Left lobe of liver (tissue), 2 donors: Measurements from ENCODE around the gene SKIC2. TPM values are rescaled to one million over a fixed set of nuclear protein-coding genes. Genes with fewer than 3 reads are reported as not detected.
"Not testable (repeated sequence)": the region's sequence is repeated elsewhere in the genome, so short reads cannot be mapped to it uniquely, and the experiment has no call there.

Experiments used
- ATAC-seq: fragments of 200-7000 bp; cut with Tn5 transposase; one replicate; pipeline ENCODE4 v1.9.1; 2020; ENCODE audit warnings: mild to moderate bottlenecking, moderate library complexity
- DNase-seq: peaks from one replicate; pipeline ENCODE4 v3.0.0-alpha.2; 2020; ENCODE audit warnings: low spot score
- total RNA-seq: library from RNA; stranded (reverse); gene quantifications from one replicate; pipeline ENCODE4 v1.2.1, GENCODE V29; 2021
- donor health status: DM: no; HTN: no; CAD: no; lungs with moderate emphysema.
- donor health status: DM: no; HTN: yes; CAD: no.

Gene SKIC2
- total RNA-seq, result 50.2 TPM

- DNase-seq, result peak; percentile 99
- ATAC-seq, result peak; percentile 96
Observed at GRCh38 chr6:31958741-31959739, at the start of gene SKIC2, which contains the start of gene NELFE. SKIC2 (plus strand) TSS chr6:31959175; CDS start chr6:31959193, 18 bp downstream. NELFE (minus strand) TSS chr6:31958971; CDS start chr6:31958446, 525 bp downstream.

GRCh38 chr6:31909298-31909697 is 49.7 kb upstream of the SKIC2 start:
- DNase-seq, ATAC-seq: not testable (repeated sequence)

- no peak for ATAC-seq
- DNase-seq, result no peak
Observed at GRCh38 chr6:31911826-31912585, 47.0 kb upstream of the SKIC2 start.

GRCh38 chr6:31915351-31915750 is 43.6 kb upstream of the SKIC2 start:
- ATAC-seq (no peak), DNase-seq (no peak)

GRCh38 chr6:31915756-31916155 is 43.2 kb upstream of the SKIC2 start:
- ATAC-seq, result no peak
- no peak for DNase-seq

- ATAC-seq (no peak), DNase-seq (no peak)
Observed at GRCh38 chr6:31918069-31918720, 40.8 kb upstream of the SKIC2 start.

- DNase-seq (no peak), ATAC-seq (no peak)
Observed at GRCh38 chr6:31919624-31920303, 39.2 kb upstream of the SKIC2 start.

- ATAC-seq (no peak), DNase-seq (no peak)
Observed at GRCh38 chr6:31920811-31921210, 38.2 kb upstream of the SKIC2 start.

GRCh38 chr6:31922942-31923341 is 36.0 kb upstream of the SKIC2 start:
- ATAC-seq (peak; percentile 51), DNase-seq (no peak)

GRCh38 chr6:31927242-31927862 is 31.6 kb upstream of the SKIC2 start, which contains the start of gene C2:
C2 (plus strand) TSS chr6:31927717; CDS start chr6:31927753, 36 bp downstream.
- ATAC-seq, result peak; percentile 83
- DNase-seq, result peak; percentile 92

GRCh38 chr6:31927863-31928671 is 30.9 kb upstream of the SKIC2 start:
- DNase-seq (no peak), ATAC-seq (peak; percentile 28)

GRCh38 chr6:31928672-31928939 is 30.4 kb upstream of the SKIC2 start:
- peak; percentile 16 for ATAC-seq
- DNase-seq, result no peak

GRCh38 chr6:31930962-31931361 is 28.0 kb upstream of the SKIC2 start:
- ATAC-seq, result no peak
- no peak for DNase-seq

GRCh38 chr6:31932137-31932536 is 26.8 kb upstream of the SKIC2 start:
- DNase-seq, ATAC-seq: not testable (repeated sequence)

GRCh38 chr6:31933537-31933936 is 25.4 kb upstream of the SKIC2 start:
- no peak for DNase-seq
- no peak for ATAC-seq

- ATAC-seq (no peak), DNase-seq (no peak)
Observed at GRCh38 chr6:31935021-31935420, 24.0 kb upstream of the SKIC2 start.

GRCh38 chr6:31935823-31936222 is 23.2 kb upstream of the SKIC2 start:
- ATAC-seq (peak; percentile 70), DNase-seq (no peak)

GRCh38 chr6:31940256-31940664 is 18.7 kb upstream of the SKIC2 start:
- DNase-seq (no peak), ATAC-seq (no peak)

- ATAC-seq (no peak), DNase-seq (no peak)
Observed at GRCh38 chr6:31943742-31944141, 15.2 kb upstream of the SKIC2 start.
